ENCODE measurements around the gene GPR50.

The GPR50 gene

DNA sequence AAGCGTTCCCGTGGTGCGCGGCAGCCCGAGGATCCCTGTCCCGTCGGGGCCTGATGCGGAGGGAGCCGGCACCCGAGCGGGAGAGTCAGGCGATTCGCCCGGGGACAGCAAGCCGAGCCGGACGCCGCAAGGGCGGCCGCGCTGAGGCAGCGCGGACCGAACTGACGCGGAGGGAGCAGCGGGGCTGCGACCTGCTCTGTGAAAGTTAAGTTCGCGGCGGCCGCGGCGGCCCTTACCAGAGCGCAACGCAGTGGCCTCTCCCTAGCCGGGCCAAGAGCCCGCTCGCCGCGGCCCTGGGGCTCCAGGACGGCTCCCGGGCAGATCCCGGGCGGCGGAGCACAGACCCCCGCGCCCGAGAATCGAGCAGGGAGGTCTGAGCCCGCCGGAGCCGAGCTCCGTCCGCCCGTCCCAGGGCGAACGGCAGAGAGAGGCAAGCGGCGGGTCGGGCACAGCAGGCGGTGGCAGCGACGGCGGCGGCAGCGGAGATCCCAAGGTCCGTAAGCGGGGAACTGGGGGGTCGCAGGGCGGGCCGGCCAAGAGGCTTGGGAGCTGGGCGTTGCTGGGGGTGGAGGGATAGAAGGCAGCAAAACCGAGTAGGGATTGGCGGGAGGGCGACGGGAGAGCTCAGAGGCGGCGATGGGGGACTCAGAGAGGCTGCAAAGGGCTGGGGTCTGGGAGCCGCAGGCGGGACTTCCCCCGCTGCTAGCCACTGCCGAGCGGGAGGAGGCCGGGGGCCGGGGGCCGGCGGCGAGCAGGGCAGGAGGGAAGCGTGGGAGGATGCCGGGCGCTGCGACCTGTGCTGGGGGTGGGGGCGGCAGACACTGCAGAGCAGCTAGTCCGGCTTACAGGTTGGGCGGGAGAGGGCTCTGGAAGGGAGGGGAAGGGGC, 1.0 kb downstream of the GPR50 start:
- Histone ChIP-seq H3K9ac (ENCODE audit: low read depth, low read length) (no peak overlapping the region), H3K27me3 (ENCODE audit: control insufficient read depth, insufficient read depth, low read length) (peaks cover 11% of the 10 kb centered on the region), H3K4me3 (ENCODE audit: low read length) (no peak overlapping the region), H3K36me3 (ENCODE audit: insufficient read depth, low read length) (no peaks in the 10 kb centered on the region), H3K4me1 (ENCODE audit: control insufficient read depth, insufficient read depth, low read length) (no peaks in the 10 kb centered on the region), H3K4me2 (ENCODE audit: low read length) (no peak overlapping the region), H3K9me3 (replicated peaks; ENCODE audit: low read length) (peaks cover 2% of the 10 kb centered on the region)

DNA sequence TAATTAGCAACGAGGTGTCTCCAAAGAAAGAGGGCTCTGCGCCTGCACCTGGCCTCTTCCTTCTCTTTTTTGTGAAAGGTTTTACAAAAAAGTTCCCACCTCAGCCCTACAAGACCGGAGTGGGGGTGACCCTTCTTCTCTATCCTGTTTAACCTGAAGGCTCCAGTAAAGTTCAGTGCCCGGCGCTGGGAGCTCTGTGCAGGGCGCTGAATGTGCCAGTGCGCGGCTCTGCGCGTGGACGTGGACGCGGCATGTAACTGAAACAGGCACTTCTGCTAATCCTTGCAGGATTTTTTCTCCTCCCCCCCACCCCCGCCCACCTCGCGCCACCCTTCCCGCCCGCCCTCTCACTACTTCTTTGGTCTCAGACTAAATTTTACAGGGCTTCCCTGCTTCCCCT, 2.4 kb downstream of the GPR50 start:
- H3K27me3 ChIP-seq (ENCODE audit: control insufficient read depth, insufficient read depth, low read length) = peaks cover 11% of the 10 kb centered on the region
- H3K9ac ChIP-seq (ENCODE audit: low read depth, low read length) = no peak overlapping the region
- H3K9me3 ChIP-seq (replicated peaks; ENCODE audit: low read length) = peaks cover 2% of the 10 kb centered on the region
- H3K4me3 ChIP-seq (ENCODE audit: low read length) = no peak overlapping the region
- H3K4me2 ChIP-seq (ENCODE audit: low read length) = no peak overlapping the region
- no peaks in the 10 kb centered on the region for H3K36me3 ChIP-seq (ENCODE audit: insufficient read depth, low read length)
- H3K4me1 ChIP-seq (ENCODE audit: control insufficient read depth, insufficient read depth, low read length) = no peaks in the 10 kb centered on the region

DNA sequence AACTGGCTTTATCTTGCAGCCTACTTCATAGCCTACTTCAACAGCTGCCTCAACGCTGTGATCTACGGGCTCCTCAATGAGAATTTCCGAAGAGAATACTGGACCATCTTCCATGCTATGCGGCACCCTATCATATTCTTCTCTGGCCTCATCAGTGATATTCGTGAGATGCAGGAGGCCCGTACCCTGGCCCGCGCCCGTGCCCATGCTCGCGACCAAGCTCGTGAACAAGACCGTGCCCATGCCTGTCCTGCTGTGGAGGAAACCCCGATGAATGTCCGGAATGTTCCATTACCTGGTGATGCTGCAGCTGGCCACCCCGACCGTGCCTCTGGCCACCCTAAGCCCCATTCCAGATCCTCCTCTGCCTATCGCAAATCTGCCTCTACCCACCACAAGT, 4.0 kb downstream of the GPR50 start:
- H3K36me3 ChIP-seq (ENCODE audit: insufficient read depth, low read length) = no peaks in the 10 kb centered on the region
- H3K9me3 ChIP-seq (replicated peaks; ENCODE audit: low read length) = peaks cover 2% of the 10 kb centered on the region
- H3K4me3 ChIP-seq (ENCODE audit: low read length) = no peak overlapping the region
- H3K27me3 ChIP-seq (ENCODE audit: control insufficient read depth, insufficient read depth, low read length) = peaks cover 9% of the 10 kb centered on the region
- H3K9ac ChIP-seq (ENCODE audit: low read depth, low read length) = no peak overlapping the region
- no peak overlapping the region for H3K4me2 ChIP-seq (ENCODE audit: low read length)
- H3K4me1 ChIP-seq (ENCODE audit: control insufficient read depth, insufficient read depth, low read length) = no peaks in the 10 kb centered on the region

DNA sequence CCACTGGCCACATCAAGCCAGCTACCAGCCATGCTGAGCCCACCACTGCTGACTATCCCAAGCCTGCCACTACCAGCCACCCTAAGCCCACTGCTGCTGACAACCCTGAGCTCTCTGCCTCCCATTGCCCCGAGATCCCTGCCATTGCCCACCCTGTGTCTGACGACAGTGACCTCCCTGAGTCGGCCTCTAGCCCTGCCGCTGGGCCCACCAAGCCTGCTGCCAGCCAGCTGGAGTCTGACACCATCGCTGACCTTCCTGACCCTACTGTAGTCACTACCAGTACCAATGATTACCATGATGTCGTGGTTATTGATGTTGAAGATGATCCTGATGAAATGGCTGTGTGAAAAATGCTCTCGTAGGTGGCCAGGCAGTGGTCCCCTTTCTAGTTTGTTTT, 4.7 kb downstream of the GPR50 start:
- H3K4me3 ChIP-seq (ENCODE audit: low read length) = no peak overlapping the region
- no peaks in the 10 kb centered on the region for H3K4me1 ChIP-seq (ENCODE audit: control insufficient read depth, insufficient read depth, low read length)
- no peaks in the 10 kb centered on the region for H3K36me3 ChIP-seq (ENCODE audit: insufficient read depth, low read length)
- peaks cover 9% of the 10 kb centered on the region for H3K27me3 ChIP-seq (ENCODE audit: control insufficient read depth, insufficient read depth, low read length)
- no peak overlapping the region for H3K4me2 ChIP-seq (ENCODE audit: low read length)
- H3K9me3 ChIP-seq (replicated peaks; ENCODE audit: low read length) = peaks cover 2% of the 10 kb centered on the region
- no peak overlapping the region for H3K9ac ChIP-seq (ENCODE audit: low read depth, low read length)

DNA sequence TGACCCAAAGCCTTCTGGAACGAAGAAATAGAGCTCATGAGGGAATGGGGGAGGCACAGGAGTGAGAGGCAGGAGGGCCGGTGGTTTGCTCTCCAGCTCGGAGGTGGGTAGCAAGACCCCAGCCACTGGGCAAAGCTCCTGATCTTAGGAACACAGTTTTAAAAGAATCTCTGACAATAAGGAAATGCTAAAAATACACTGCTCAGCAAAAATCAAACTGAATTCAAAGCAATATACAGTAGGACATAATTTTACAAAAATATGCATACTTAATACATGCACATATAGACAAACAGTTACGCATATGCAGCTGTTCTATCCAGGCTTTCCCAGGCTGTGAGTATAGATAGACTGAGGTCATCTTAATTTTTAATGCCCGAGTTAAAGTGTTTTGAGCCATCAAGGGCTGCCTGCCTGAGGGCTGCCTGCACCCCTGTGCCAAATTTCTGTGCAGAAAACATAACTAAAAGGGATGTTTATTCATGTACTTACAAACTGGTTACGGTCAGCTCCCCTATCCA, 6.9 kb downstream of the GPR50 start:
- Histone ChIP-seq H3K36me3 (ENCODE audit: insufficient read depth, low read length) (no peaks in the 10 kb centered on the region), H3K4me3 (ENCODE audit: low read length) (no peak overlapping the region), H3K9me3 (replicated peaks; ENCODE audit: low read length) (peaks cover 2% of the 10 kb centered on the region), H3K4me2 (ENCODE audit: low read length) (no peak overlapping the region), H3K27me3 (ENCODE audit: control insufficient read depth, insufficient read depth, low read length) (no peaks in the 10 kb centered on the region), H3K9ac (ENCODE audit: low read depth, low read length) (no peak overlapping the region), H3K4me1 (ENCODE audit: control insufficient read depth, insufficient read depth, low read length) (no peaks in the 10 kb centered on the region)

DNA sequence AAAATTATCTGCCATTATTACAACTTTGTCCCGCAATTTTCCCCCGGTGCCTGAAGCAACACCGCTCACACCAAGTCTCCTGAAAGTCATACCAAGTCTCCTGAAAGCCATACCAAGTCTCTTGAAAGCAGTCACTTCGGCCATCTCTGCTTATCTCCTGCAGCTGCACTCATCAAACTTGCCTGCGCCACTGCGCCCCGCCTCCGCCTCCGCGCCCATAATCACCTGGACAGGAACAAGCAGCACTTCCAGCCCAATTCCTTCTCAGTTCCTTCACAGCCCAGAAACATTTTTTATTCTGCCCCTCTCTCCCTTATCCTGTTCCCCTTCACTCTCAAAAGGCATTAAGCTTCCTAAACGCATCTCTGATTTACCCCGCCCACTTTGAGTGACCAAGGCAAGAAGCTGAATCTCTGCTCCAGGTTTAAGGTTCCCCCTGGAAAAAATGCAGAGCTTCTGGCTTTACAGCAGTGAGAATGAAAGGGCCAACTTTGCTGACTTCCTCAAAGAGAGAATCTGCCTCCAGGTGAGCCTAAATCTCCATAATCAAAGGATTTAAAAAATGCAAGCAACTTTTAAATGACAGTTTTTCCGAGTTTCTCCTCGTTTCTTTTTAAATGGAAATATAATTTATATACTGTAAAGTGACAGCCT, 7.7 kb downstream of the GPR50 start:
- H3K4me3 ChIP-seq (ENCODE audit: low read length) = no peak overlapping the region
- no peak overlapping the region for H3K9ac ChIP-seq (ENCODE audit: low read depth, low read length)
- H3K9me3 ChIP-seq (replicated peaks; ENCODE audit: low read length) = peaks cover 2% of the 10 kb centered on the region
- no peaks in the 10 kb centered on the region for H3K27me3 ChIP-seq (ENCODE audit: control insufficient read depth, insufficient read depth, low read length)
- no peaks in the 10 kb centered on the region for H3K4me1 ChIP-seq (ENCODE audit: control insufficient read depth, insufficient read depth, low read length)
- H3K36me3 ChIP-seq (ENCODE audit: insufficient read depth, low read length) = no peaks in the 10 kb centered on the region
- H3K4me2 ChIP-seq (ENCODE audit: low read length) = no peak overlapping the region

DNA sequence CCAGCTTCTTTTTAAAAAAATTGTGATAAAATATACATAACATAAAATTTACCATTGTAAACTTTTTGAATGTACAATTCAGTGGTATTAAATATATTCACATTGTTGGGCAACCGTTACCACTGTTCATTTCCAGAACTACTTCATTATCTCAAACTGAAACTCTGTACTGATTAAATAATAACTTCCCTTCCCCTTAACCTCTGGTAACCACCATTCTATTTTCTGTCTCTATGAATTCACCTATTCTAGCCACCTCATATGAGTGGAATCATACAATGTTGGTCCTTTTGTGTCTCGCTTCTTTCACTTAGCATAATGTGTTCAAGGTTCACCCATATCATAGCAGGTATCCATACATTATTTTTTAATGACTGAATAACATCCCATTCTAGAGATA, 8.3 kb downstream of the GPR50 start:
- H3K4me2 ChIP-seq (ENCODE audit: low read length) = no peak overlapping the region
- peaks cover 2% of the 10 kb centered on the region for H3K9me3 ChIP-seq (replicated peaks; ENCODE audit: low read length)
- H3K27me3 ChIP-seq (ENCODE audit: control insufficient read depth, insufficient read depth, low read length) = no peaks in the 10 kb centered on the region
- H3K4me3 ChIP-seq (ENCODE audit: low read length) = no peak overlapping the region
- no peaks in the 10 kb centered on the region for H3K36me3 ChIP-seq (ENCODE audit: insufficient read depth, low read length)
- no peak overlapping the region for H3K9ac ChIP-seq (ENCODE audit: low read depth, low read length)
- H3K4me1 ChIP-seq (ENCODE audit: control insufficient read depth, insufficient read depth, low read length) = no peaks in the 10 kb centered on the region

DNA sequence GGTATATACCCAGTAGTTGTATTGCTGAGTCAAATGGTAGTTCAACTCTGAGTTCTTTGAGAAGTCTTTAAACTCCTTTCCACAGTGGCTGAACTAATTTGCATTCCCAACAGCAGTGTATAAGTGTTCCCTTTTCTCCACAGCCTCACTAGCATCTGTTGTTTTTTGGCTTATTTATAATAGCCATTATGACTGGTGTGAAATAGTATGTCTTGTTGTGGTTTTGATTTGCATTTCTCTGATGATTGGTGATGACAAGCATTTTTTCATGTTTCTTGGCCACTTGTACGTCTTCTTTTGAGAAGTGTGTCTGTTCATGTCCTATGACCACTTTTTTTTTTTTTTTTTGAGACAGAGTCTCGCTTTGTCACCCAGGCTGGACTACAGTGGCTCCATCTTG, 30.5 kb downstream of the GPR50 start:
- H3K4me2 ChIP-seq (ENCODE audit: low read length) = no peak overlapping the region
- H3K4me3 ChIP-seq (ENCODE audit: low read length) = no peak overlapping the region
- no peak overlapping the region for H3K9ac ChIP-seq (ENCODE audit: low read depth, low read length)
- H3K27me3 ChIP-seq (ENCODE audit: control insufficient read depth, insufficient read depth, low read length) = no peaks in the 10 kb centered on the region
- no peaks in the 10 kb centered on the region for H3K4me1 ChIP-seq (ENCODE audit: control insufficient read depth, insufficient read depth, low read length)
- H3K36me3 ChIP-seq (ENCODE audit: insufficient read depth, low read length) = no peaks in the 10 kb centered on the region
- H3K9me3 ChIP-seq (replicated peaks; ENCODE audit: low read length) = no peaks in the 10 kb centered on the region

DNA sequence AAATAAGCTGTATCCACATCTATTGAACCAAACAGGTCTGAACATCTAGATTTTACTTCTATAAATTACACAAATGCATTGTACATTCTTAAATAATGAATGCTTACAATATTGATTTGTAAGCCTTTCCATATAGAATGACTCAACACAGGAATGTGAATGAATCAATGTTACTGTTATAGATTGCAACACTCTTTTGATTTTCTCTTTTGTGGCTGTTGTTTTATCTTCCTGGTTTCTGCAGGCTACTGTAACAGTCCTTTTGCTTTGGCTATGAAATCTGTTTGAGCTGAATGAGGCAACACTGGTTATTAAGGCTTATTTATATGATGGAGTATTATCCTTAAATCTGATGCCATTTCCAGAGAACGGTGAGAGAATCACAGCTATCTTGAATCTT, 49.5 kb downstream of the GPR50 start:
- Histone ChIP-seq H3K36me3 (ENCODE audit: insufficient read depth, low read length) (no peaks in the 10 kb centered on the region), H3K9me3 (replicated peaks; ENCODE audit: low read length) (no peaks in the 10 kb centered on the region), H3K4me2 (ENCODE audit: low read length) (no peak overlapping the region), H3K4me3 (ENCODE audit: low read length) (no peak overlapping the region), H3K27me3 (ENCODE audit: control insufficient read depth, insufficient read depth, low read length) (no peaks in the 10 kb centered on the region), H3K9ac (ENCODE audit: low read depth, low read length) (no peak overlapping the region), H3K4me1 (ENCODE audit: control insufficient read depth, insufficient read depth, low read length) (no peaks in the 10 kb centered on the region)

DNA sequence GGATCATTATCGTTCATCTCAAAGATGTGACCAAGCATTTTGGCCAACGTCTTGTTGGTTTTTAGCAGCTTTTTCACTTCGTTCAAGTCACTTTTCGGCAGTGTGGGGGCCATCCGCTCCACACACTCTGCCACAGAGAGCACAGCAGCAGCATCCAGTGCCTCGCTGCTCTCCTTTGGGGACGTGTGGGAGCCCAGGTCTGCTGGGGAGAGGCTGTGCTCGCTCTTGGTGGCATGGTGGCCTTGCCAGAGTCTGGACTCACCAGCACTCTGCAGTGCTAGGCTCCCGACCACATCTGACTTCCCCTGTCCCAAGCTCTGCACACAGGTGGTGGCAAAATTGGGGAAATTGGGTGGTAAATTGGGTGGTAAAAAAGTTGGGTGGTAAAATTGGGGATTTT, 50.6 kb downstream of the GPR50 start:
- no peaks in the 10 kb centered on the region for H3K36me3 ChIP-seq (ENCODE audit: insufficient read depth, low read length)

DNA sequence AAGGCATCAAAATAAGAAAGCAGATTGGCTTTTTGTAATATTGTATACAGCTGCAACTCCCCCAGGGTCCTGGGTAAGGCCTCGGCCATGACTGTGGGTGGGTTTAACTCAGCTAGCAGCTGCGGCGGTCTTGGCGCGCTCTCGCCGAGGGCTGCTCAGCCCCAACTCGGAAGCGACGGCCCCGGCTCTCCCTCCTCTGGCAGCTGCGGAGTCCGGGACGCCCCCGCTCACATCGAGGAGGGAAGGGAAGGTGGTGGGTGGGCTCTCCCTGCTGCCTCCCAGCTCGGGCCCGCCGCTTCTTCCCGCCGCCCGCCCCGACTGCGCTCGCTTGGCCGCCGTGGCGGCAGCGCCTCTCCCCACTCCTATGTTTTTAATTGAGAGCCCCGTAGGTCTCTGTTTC, 51.2 kb downstream of the GPR50 start:
- Histone ChIP-seq H3K4me2 (ENCODE audit: low read length) (no peak overlapping the region), H3K9ac (ENCODE audit: low read depth, low read length) (no peak overlapping the region), H3K4me1 (ENCODE audit: control insufficient read depth, insufficient read depth, low read length) (no peaks in the 10 kb centered on the region), H3K9me3 (replicated peaks; ENCODE audit: low read length) (no peaks in the 10 kb centered on the region), H3K36me3 (ENCODE audit: insufficient read depth, low read length) (no peaks in the 10 kb centered on the region), H3K4me3 (ENCODE audit: low read length) (no peak overlapping the region), H3K27me3 (ENCODE audit: control insufficient read depth, insufficient read depth, low read length) (no peaks in the 10 kb centered on the region)

More for the DNA sequence above, 50.6 kb downstream of the GPR50 start:
- H3K27me3 ChIP-seq (ENCODE audit: control insufficient read depth, insufficient read depth, low read length) = no peaks in the 10 kb centered on the region
- H3K4me1 ChIP-seq (ENCODE audit: control insufficient read depth, insufficient read depth, low read length) = no peaks in the 10 kb centered on the region
- no peaks in the 10 kb centered on the region for H3K9me3 ChIP-seq (replicated peaks; ENCODE audit: low read length)
- no peak overlapping the region for H3K4me2 ChIP-seq (ENCODE audit: low read length)
- H3K9ac ChIP-seq (ENCODE audit: low read depth, low read length) = no peak overlapping the region
- H3K4me3 ChIP-seq (ENCODE audit: low read length) = no peak overlapping the region

All from skeletal muscle satellite cell (primary cell).